ENCODE data around the gene RWDD2A.
"Not testable (repeated sequence)": the region's sequence is repeated elsewhere in the genome, so short reads cannot be mapped to it uniquely, and the experiment has no call there.

DNA sequence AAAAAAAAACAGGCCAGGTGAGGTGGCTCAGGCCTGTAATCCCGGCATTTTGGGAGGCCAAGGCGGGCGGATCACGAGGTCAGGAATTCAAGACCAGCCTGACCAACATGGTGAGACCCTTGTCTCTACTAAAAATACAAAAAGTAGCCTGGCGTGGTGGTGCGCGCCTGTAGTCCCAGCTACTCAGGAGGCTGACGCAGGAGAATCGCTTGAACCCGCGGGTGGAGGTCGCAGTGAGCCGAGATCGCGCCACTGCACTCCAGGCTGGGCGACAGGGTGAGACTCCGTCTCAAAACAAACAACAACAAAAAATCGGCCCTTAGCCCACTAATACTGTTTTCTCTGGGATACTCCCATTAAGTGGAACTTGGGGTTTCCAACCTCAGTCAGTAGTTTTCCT lies 1.2 kb upstream of the RWDD2A start:
- TF ChIP-seq, protein P1, sequence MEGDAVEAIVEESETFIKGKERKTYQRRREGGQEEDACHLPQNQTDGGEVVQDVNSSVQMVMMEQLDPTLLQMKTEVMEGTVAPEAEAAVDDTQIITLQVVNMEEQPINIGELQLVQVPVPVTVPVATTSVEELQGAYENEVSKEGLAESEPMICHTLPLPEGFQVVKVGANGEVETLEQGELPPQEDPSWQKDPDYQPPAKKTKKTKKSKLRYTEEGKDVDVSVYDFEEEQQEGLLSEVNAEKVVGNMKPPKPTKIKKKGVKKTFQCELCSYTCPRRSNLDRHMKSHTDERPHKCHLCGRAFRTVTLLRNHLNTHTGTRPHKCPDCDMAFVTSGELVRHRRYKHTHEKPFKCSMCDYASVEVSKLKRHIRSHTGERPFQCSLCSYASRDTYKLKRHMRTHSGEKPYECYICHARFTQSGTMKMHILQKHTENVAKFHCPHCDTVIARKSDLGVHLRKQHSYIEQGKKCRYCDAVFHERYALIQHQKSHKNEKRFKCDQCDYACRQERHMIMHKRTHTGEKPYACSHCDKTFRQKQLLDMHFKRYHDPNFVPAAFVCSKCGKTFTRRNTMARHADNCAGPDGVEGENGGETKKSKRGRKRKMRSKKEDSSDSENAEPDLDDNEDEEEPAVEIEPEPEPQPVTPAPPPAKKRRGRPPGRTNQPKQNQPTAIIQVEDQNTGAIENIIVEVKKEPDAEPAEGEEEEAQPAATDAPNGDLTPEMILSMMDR (conservative IDR thresholded peaks at IDR 0.05; ENCODE audit: low read length), result not testable (repeated sequence)
- TF ChIP-seq EZH2phosphoT487 (IDR thresholded peaks at IDR 0.05; ENCODE audit: borderline replicate concordance), result not testable (repeated sequence)
